ENCODE measurements around the gene VIT.

VIT gene

GRCh38 chr2:36696533-36696932 is at the start of gene VIT:
Gene VIT (plus strand): TSS chr2:36696707. CDS start chr2:36716371, 19,664 bp downstream.
- no peak for DNase-seq

DNA sequence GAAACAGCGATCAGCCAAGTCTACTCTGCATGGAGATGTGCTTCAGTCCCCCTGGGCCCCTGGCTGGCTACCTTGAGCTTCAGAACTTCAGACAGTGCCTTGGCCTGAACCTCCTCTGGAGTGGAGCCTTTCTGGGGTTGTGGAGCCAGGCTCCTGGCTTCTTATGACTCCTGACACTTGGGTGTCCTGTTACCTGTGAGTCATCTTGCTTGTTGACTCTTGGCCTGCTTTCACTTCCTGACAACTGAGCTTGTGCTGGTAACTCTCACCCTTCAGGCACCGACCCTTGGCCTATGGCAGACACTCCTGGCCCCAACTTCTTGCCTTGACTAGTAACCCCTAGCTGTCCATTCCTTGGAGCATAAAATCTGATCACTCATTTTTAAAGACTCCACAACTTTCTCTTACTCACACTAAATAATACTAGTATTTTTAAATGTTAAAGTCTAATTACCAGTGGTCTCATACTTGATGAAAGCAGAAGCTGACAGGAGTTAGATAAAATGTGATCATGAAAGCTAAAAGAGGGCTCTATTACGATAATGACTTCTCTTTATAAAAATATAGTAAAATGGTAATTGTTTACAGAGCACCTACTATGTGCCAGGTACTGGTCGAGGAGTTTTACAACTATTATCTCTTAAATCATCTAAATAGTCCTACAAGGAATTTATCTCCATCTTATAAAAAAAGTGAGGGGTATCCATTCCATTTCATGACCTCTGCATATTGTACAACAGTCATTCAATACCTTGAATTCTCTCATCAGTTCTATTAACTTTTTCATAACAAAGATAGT is 46.3 kb upstream of the VIT start:
- no peak for DNase-seq

DNA sequence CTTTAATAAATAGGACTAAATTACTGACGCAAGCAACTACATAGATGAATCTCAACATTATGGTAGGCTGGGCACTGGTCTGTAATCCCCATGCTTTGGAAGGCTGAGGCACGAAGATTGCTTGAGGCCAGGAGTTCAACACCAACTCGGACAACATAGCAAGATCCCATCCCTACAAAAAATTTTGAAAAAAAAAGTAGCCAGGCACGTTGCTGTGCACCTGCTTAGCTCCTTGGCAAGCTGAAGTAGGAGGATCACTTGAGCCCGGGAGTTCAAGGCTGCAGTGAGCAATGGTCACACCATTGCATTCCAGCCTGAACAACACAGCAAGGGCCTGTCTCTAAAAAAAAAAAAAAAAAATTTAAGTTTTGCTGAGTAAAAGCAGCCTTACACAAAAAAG is 43.4 kb upstream of the VIT start:
- DNase-seq = no peak

DNA sequence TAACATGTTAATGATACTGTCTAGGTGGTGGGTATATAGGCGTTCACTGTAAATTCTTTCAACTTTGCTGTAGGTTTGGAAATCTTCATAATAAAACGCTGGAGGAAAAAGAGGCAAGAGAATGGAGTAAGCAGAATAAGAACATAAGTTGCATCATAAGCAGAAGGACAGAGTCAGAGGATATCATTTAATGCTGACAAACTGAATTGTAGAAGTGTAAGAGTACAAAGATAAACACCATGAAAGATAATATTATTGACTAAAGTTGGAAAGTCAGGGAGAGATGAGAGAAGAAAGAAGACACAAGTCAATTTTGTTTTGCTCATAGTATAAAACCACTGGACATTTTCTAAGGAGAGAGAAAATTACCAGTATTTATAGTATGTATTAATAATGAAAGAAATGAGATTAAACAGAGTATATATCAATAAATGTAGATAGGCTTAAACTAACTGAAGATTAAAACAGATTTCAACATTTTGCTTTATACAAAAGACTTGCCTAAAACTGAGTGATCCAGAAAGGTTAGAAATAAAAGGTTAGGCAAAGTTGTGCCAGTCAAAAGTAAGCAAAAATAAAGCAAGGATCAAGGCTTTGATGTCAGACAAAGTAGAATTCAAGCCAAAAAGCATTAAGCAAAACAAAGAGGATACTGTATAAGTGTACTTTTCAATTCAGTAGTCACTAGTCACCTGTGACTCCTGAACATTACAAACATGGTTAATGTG is 42.4 kb upstream of the VIT start:
- DNase-seq = no peak

- no peak for DNase-seq
These were observed 41.1 kb upstream of the VIT start for GRCh38 chr2:36655453-36655852.

DNA sequence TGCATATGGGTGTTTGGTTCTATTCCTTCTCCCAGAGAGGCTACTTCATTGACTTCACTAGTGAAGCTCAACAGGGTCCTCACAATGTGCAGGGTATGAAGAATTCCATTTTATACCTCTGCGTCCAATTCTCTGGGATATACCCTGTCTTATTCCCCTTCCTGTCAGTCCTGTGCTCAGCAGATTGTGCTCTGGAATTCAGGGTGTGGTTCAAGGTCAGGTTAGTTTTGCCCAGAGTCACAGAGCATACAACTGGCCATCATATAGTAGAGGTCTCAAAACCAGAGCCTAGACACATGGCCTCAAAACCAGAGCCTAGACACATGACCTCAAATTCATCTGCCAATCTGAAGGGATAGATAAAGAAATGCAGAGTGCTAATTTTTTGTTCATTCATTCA is 38.8 kb upstream of the VIT start:
- no peak for DNase-seq

DNA sequence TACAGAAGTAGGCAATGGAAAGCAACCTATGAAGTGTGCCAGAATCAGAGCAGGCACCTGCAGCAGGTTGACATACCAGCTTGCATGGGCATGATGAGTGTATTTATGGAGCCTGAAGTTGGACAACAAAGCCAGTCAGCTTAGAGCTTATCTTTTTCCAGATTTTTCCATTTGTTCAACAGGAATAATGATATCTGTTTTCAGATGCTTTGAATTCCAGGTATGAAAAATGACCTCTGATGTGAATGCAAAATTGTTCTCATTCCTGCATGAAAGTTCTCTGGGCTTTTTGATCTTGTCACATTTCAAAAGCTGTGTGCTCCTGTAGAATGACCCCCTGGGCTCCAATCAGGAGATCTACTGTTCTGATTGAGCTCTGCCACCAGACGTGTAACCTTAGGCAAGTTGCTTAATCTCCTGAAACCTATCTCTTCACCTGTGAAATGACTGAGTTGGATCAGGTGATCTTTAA is 38.2 kb upstream of the VIT start:
- no peak for DNase-seq

- DNase-seq = no peak
These were observed 37.3 kb upstream of the VIT start for GRCh38 chr2:36659218-36659617.

- no peak for DNase-seq
These were observed 36.6 kb upstream of the VIT start for GRCh38 chr2:36659872-36660312.

DNA sequence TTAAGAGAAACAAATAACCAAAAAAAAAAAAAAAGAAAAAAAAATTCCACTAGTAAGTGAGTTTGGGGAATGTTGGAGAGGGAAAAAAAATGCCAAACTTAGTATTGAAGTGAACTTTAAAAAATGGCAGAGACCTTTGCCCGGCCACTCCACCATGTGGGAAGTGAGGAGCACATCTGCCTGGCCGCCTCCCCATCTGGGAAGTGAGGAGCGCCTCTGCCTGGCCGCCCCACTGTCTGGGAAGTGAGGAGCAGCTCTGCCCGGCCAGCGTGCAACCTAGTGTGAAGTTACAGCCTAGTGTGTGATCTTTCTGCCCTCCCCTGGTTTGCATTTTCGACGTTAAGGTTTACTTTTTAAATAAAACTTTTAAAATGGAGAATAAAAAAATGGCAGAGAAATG is 33.9 kb upstream of the VIT start:
- DNase-seq = no peak

GRCh38 chr2:36663295-36663694 is 33.2 kb upstream of the VIT start:
- DNase-seq = no peak

DNA sequence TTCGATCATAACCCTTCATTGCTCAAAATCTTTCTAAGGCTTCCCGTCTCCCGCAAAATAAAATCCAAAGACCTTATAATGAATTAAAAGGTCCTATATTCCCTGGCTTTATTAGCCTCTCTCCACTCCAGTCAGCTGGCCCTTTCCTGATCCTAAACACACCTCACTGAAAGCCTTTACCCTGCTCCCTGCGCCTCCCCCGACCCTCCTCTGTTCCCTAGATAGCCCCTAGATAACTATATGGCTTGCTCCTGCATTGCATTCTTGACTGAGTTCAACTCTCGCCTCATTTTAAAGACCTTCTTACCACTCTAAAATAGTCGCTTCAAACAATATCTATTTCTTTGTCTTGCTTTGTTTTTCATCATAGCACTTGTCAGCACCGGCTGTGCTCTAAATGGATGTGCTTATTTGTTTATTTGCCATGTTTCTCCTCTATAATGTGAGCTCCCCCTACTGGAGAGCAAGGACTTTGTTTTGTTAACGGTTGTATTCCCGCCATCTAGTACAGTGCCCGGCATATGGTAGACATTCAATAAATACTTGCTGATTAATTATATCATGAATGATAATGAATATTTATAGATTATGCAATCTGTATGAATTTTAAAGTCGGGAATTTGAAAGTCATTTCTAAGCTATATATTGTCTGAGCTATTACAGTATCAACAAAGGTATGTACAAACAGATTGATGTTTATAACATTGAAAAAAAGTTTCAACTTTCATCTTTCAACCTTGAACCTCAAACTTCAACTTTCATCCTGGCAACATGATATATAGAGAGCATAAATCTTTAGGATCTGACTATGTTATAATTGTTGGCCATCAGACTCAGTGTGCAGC is 32.4 kb upstream of the VIT start:
- DNase-seq = peak in 1 of 2 donors; percentile 48

DNA sequence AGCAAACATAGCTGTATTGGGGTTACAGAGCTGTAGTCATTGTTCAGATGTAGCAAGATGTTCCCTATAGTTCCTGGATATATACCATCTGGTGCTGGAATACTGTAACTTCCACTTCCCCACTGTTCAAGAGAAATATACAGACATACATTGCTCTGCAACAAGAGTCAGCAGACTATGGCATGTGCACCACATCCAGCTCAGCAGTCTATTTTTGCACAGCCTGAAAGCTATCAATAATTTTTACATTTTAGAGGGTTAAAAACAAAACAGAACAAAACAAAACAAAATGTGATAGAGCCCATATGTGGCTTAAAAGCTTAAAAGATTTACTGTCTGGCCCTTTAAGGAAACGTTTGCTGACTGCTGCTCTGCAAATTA is 31.8 kb upstream of the VIT start:
- no peak for DNase-seq

GRCh38 chr2:36667931-36668330 is 28.6 kb upstream of the VIT start:
- no peak for DNase-seq

DNA sequence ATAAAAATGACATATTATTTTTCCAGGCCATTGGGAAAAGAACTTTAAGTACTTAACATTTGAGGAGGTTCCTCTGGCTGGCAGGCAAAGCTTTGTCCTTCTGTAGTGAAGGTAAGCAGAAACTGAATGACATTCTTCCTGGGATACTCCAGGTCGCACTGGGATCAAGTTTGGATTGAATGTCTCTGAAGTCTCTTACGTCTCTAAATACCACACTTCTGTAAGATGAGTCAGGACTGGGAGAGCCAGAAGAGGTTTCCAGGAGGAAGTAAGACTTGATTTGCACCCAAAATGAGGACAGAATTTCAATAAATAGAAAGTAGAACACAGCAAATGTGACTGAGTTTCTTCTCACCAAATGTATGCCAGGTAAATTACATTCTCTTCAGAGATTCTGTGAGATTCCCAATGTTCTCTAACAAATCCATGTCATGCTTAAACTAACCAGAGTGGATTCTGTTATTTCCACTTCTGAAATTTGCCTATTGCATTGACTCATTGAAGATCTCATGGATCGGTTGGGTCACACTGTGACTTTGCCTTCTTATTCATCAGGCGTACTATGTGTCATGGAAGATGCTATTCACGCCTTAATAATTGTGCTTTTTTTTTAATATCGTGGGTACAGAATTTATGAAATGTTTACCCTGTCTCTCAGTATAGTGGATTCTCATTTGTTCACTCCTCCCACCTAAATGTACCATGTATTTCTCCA is 25.5 kb upstream of the VIT start:
- no peak for DNase-seq

- no peak for DNase-seq
These were observed 24.8 kb upstream of the VIT start for GRCh38 chr2:36671731-36672130.

DNA sequence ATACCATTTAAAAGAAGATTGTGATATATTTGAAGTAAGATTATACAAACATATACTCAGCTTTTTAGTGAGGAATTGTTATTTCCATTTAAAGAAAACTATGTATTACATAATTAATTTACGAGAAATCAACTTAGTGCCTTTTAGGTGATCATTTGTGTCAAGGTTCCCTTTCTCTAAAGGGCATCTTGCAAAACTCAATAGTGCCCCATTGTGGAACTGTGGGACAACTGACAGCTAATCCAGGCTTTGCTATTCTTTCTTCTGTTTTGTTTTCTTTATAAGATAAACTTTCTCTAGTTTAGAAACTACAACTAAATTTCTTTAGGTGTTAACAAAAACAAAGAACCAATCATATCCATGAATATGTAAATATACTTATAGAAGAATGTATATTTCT is 24.3 kb upstream of the VIT start:
- no peak for DNase-seq

- no peak for DNase-seq
These were observed 20.8 kb upstream of the VIT start for GRCh38 chr2:36675579-36676282.

GRCh38 chr2:36676364-36676763 is 20.1 kb upstream of the VIT start:
- no peak for DNase-seq

- DNase-seq = no peak
These were observed 19.1 kb upstream of the VIT start for GRCh38 chr2:36677386-36677785.

DNA sequence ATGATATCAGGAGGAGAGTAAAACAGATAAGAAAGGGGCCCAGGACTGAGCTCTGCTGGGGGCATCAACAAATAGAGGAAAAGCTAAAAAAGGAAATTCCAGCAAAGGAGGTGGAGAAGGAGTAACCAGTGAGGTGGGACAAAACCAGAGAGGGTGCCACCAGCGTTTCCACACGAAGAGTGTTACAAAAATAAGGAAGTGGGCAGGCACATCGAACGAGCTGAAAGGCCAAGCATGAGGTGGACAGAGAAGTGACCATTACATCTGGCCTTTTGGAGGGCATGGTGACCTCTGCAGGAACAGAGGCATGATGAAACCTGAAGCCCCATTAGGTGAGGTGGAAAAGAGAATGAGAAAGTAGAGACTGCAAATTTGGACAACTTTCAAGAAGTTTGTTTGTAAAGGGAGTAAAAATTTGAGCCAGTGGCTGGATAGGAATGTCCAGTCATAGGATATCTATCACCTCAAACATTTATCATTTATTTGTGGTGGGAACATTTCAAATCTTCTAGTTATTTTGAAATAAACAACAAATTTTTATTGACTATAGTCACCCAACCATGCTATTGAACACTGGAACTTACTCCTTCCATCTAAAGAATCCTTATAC is 18.4 kb upstream of the VIT start:
- peak in 1 of 2 donors; percentile 12 for DNase-seq

DNA sequence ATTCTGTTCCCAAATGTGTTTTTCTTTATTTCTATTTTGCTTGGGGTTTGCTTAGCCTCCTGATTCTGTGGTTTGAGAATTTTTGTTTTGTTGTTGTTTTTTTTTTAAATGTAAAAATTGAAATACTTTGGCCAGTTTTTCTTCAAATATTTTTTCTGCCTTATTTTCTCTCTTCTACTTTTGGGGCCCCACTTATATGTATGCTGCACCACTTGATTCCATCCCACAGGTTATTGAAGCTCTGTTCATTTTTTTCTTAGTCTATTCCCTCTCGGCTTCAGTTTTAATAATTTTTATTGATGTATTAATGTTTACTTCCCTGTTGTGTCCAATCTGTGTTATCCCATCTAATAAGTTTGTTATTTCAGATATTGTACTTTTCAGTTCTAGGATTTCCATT is 17.7 kb upstream of the VIT start:
- DNase-seq = no peak

All from CD4-positive, alpha-beta T cell treated with Interleukin-4 for 1 hour (primary cell).